DMS 273 (cell line): ENCODE measurements around the gene TSHZ2.

Experiments used
- DNase-seq: peaks from one replicate; lab custom pipeline; 2025; ENCODE audit not compliant: unreplicated experiment; lab: John Stamatoyannopoulos, UW

TSHZ2 gene

DNA sequence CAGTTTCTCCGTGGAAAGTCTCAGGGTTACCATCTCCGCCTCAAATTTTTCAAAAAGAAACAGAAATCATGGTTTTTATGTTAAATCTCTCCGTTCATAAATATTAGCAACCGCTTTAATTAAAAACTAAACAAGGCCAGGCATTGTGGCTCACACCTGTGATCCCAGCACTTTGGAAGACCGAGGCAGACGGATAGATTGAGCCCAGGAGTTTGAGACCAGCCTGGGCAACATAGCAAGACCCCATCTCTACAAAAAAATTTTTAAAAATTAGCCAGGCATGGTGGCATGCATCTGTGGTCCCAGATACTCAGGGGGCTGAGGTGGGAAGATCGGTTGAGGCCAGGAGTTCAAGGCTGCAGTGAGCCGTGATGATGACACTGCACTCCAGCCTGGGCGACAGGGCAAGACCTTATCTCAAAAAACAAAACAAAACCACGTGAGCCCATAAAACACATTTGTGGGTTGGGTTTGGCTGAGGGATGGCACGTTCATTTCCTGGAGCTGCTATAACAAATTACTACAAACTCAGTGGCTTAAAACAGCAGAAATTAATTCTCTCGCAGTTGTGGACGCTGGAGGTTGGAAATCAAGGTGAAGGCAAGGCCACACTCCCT lies 398.3 kb downstream of the TSHZ2 start:
- no peak for DNase-seq

DNA sequence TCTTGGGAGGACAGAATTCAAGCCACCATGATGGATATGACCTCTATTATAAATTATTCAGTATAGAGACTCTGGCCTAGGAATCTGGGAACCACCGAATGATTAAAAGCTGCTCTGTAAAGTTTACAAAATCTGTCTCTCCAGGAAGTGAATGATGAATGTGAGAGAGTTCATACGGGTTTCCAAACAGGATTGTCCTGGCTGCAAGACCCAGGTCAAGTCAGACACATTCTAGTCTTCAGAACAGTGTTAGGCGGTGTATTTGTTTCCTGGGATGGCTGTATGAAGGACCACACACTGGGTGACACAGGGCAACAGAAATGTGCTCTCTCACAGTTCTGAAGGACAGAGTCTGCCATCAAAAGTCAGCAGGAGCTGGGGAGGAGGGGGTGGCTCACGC lies 399.1 kb downstream of the TSHZ2 start:
- DNase-seq = no peak

DNA sequence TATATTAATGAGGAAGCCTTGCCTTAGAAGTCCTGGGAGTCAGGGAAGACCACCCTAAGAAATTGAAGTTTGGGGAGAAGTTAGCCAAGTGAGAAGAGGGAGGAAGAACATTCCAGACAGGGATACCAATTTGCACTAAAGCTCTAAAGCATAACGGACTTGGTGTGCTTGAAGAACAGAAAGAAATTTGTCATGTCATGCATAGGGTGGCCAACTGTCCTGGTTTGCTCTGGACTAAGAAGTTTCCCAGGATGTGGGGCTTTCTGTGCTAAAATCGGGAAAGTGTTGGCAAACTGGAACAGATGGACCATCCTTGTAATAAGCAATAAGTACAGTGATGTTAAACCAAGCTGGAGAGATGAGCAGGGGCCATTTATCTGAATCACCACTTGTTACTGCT lies 403.9 kb downstream of the TSHZ2 start:
- DNase-seq = no peak

DNA sequence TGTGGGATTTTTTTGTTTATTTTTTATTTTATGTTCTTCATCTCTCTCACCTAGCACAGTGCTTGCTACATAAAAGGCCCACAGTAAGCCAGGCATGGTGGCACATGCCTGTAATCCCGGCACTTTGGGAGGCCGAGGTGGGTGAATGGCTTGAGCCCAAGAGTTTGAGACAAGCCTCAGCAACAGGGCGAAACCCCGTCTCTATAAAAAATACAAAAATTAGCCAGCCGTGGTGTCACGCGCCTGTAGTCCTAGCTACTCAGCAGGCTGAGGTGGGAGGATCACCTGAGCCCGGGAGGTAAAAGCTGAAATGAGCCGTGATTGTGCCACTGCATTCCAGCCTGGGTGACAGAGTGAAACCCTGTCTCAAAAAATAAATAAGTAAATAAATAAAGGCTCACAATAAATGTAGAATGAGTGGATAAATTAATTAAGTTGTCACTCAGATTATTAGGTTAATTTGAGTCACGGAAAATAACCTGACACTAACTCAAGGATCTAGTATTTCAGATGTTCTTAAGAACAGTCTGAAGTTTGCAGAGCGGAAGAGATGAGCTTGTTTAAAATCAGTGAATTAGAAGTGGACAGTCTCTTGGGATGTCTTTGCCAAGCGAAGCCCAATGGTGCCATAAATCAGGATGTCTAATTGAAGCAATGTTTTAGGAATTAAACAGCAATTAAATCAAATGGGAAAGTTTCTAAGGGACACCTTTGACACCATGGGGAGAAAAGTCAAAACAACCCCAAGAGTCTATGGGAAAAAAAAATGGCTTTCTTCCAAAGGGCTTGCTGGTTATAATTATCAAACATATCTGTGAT lies 407.1 kb downstream of the TSHZ2 start:
- no peak for DNase-seq

DNA sequence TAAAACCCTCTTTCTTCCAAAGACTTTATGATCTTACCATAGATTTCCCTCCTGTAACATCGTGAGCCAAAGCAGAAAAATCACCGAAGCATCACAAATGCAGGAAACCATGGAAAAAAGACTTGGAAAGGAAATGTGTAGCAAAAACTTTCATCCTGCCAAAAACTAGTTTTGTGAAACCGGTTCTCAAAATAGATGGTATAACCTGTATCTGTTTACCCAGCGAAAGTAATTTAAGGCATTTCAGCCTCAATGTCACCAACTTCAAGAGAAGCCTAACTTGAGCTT lies 407.6 kb downstream of the TSHZ2 start:
- DNase-seq = no peak

DNA sequence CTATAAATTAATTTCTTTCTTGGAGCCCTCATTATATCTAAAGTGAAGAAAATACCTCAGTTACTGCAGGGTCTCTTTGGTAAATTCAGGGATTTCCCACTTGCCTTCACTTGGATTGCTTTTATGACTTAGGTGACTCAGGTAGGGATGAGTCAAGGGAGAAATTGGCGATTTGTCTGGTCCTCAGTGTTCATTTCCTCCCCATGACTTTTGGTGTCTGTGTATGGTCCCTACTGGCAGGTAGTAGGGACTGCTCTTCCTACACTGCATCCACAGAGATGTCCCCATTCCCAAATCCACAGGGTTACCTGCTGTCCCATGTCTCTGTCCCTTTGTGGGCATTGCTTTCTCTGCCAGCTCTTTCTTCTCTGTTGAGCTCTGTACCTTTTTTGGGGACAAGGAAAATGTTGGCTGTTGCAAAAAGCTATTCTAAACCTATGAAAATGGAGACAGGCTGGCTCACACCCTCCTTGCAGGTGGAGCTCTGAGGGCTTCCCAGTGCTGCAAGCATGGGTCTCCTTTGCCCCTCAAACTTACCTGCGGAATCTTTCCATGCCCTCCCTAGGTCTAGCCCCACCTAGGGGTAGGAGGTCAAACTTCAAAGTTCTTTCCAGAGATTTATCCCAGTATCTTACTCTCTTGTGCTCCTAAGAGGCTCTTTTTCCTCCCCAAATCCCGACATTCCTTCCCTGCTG lies 409.6 kb downstream of the TSHZ2 start:
- DNase-seq = no peak

DNA sequence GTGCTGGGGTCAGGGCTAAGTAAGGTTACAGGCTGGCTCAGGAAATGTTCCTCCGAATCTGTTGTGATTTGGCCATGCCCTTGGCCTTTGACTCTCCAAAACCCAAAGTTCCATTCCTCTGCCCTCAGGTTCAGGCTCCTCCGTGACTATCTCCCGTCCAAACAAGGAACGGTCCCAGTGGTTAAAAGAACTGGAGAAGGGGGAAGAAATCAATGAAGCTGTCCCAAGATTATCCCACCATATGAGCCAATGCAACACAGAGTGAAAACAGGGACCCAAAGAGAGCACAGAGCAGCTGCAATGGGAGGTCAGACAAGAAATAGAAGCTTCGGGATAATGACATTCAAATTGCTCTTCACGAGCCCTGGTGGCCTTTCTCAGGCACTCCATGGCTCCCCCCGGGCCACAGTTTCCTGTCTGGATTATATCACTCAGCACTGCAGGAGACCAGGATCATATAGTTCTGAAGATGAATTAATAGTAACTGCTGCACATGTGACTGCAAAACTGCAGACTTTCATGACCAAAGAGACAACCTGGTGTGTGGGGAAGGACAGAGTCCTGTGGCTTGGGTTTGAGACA lies 410.2 kb downstream of the TSHZ2 start:
- no peak for DNase-seq

DNA sequence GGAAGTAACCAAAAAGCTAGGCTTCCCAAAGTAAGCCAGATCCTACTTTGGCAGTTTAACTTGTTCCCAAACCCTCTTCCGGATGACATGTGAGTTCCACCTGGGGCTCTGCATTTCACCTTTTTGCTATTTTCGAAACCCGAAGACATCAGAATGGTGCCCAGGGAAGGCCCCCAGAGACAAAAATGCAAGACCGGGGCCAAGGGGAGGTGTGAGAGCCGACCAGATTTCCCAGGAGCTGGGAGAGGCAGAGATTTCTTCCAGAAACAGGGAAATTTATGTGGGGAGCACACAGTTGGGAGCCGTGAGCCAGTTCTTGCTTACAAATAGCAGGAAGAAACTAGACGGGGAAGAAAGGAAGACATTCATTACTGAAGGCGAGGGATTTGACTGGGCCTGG lies 411.8 kb downstream of the TSHZ2 start:
- no peak for DNase-seq

DNA sequence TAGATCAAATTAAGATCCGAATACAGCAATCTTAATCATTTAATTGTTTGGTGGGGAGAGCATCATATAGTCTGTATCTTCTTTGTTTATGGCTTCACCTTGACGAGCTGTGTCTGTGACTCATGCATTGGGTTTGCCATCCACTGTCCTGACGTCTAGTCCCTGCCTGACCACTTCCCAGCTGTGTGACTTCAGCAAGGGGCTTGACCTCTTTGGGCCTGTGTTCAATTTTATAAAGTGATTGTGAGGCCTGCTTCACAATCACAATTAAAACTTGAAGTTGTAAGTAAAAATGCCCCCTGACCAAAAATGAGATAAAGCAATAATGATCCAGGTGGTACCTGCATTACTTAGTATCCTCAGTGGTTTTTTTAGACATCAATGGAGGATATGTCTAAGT lies 412.2 kb downstream of the TSHZ2 start:
- no peak for DNase-seq

DNA sequence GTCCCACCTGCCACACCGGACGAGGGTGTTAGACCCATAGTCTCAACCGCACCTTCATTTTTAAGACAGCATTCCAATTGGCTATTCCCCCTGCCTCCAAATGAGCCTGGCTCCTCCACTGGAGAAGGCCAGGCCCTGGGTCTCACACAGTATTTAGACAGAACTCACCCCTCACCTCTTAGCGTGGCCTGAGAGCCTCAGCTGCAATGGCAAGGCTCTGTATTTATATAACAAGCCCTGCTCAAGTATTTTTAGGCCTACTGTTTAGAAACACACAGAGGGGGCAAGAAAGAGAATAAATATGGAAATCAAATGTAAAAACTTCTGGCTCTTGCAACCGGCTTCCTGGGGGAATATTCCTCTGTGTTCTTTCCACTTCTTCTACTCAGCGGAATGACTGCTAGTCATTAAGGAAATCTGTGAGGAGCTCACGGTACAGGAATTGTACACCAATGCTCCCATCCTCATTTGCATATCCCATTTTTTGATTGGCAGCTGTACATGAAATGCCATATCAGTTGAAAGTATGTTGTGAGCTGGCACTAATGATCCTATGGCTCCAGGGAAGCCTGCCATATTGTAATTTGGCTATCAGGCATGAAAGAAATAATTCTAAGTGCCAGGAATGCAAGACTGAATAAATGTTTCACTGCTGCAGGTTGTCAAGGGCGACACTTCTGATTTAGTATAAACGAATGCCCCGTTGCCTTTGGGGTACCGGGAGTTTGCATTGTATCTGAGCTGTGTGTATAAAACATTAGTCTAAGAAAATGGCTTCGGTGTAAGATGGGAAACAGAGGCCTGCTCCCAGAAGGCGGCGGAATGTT lies 414.0 kb downstream of the TSHZ2 start:
- DNase-seq = no peak

DNA sequence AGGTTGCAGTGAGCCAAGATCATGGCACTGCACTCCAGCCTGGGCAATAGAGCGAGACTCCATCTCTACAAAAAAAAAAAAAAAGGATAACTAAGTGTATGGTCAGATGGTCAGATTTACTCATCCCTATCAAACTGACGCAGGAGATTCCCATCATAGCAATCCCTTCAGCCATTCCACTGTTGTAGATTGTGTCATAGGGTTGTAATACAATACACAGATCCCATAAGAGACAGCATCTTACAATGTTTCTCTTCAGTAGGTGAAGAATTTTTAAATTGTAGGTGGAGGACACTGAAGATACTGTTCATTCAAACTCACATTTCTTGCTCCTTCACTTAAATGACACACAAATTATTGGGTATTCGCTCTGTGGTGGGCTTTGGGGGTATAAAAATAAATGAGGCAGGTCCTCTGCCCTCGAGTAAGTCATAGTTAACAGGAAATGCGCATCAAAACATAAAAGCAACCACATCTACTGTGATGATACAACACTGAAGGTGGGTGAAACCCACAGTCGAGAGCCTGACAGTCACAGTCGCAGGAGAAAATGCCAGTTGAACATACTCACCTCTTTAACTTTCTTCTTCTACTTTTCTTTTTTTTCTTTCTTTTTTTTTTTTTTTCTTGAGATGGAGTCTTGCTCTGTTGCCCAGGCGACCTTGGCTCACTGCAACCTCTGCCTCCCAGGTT lies 416.0 kb downstream of the TSHZ2 start:
- no peak for DNase-seq

DNA sequence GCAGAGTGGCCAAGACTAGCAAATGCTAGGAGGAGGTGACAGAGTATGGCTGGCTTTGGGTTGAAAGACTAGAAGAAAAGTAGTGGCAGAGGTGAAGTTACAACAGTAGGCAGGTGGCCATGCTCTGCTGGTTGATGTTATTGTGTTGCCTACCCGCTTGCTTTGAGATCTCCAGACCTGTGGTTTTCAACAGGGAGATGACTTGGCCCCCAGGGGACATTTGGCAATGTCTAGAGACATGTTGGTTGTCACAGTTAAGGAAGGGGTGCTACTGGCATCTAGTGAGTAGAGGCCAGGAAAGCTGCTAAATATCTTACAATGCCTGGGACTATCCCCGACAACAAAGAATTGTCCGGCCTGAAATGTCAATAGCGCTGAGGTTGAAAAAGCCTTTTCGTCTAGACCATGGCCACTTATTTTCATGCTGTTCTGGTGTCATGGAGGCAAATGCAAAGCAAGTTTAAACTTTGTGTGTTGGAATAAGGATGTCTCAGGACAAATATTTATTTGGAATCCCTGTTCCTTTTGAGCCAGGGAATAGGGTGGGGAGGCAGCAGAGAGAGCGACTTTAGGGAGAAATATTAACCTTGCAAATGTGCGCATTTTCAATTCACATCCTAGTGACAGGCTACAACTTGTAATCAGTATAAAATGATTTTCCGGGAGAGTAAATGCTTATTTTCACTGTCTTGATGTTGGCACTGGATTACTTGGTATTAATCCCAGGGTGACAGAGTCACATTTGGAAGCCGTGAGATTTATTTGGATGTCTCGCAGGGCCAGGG lies 417.6 kb downstream of the TSHZ2 start:
- DNase-seq = no peak

DNA sequence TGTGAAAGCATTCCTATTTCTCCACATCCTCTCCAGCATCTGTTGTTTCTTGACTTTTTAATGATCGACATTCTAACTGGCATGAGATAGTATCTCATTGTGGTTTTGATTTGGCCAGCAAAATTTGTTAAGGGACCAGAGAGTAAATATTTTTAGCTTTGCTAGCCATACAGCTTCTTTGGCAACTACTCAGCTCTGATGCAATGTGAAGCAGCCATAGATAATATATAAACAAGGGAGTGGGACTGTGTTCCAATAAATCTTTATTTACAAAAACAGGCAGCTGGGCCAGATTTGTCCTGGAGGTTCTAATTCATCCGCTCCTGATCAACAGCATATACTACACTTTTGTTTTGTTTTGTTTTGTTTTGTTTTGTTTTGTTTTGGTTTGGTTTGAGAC lies 418.6 kb downstream of the TSHZ2 start:
- DNase-seq = no peak

DNA sequence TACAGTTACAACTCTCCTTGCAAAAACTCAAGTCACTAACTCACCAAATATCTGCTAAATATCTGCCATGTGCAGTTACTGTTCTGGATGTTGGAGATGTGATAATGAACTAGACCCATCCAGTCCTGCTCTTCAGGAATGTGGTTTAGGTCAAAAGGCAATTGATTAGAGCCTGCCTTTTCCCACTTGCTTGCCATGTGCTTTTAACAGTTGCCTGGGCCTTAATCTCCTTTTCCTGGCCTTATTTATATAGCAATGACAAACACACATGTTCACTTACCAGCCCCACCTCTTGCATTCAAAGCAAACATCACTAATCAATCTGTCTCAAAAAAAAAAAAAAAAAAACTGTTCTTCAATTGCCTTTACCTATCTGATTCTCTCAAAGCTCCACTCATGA lies 422.3 kb downstream of the TSHZ2 start:
- no peak for DNase-seq

DNA sequence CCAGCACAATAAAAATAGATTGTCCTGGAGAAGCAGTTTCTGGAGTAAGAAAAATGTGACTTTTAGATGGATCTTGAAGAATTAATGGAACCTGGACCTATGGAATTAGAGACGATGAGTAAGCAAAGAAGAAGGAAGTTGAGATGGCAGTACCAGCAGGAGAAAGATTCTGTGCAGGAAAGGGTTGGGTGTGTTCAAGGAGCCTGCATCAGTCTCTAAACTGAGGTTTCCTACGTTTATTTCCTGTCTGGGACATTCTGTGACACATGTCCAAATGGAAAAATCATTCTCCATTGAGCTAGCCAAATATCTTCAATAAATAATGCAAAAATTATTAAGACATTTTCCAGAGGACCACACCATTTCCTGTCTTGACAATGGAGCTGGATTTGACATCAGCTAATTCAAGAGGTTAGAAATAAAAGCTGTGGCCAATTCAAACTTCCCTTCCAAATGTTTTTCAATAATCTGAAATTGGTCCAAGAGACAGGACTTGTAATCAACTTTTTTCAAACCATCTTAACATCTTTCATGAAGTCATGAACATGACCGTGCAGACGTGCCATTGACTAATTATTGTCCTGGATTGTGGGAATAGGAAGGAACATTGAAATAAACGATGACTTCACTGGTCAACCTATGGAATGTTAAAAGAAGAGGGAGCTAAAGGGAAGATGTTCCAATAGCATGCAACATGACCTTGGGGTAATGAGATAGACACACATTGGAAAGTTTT lies 423.2 kb downstream of the TSHZ2 start:
- DNase-seq = no peak

DNA sequence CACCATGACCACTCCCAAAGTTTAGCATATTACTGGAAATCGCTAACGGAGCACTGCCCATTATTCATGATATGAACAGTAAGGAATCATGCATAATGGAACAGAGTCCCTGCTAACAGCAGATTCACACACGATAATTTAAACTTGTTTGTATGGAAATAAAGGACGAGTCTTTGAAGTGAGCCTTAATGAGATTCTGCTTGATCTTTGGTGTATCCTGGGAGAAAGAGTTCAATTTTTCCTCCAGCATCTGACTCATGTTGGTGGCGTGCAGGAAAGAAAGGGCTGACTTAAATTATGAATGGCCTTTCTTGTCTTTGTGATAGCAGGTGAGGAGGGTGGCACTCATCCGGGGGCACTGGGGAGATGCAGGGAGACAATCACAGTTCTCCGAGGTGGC lies 426.9 kb downstream of the TSHZ2 start:
- no peak for DNase-seq

DNA sequence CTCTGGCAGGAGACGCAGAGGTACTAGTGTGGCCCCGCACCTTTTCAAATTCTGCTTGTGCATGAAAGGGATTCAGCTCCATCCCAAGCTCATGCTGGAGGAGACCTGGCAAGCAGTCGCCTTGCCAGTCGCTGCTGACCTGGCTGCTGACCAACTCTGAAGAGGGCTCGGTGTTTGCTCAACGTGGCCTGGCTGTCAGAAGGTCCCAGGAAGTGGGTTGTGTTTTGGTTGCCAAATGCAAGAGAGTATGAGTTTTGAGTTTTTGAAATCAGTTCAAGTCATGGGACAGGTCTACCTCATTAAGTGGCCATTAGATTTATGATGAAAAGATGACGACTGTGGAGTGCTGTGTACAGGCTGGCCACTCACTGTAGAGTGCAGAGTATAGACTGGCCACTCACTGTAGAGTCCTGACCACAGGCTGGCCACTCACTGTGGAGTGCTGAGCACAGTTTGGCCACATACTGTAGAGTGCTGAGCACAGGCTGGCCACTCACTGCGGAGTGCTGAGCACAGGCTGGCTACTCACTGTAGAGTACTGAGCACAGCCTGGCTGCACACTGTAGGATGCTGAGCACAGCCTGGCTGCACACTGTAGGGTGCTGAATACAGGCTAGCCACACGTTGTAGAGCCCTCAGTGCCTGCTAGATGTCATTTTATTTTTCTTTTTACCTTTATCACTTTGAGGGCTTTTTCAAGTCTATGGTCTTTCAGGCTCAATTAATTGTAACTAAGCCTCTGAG lies 427.6 kb downstream of the TSHZ2 start:
- DNase-seq = no peak

DNA sequence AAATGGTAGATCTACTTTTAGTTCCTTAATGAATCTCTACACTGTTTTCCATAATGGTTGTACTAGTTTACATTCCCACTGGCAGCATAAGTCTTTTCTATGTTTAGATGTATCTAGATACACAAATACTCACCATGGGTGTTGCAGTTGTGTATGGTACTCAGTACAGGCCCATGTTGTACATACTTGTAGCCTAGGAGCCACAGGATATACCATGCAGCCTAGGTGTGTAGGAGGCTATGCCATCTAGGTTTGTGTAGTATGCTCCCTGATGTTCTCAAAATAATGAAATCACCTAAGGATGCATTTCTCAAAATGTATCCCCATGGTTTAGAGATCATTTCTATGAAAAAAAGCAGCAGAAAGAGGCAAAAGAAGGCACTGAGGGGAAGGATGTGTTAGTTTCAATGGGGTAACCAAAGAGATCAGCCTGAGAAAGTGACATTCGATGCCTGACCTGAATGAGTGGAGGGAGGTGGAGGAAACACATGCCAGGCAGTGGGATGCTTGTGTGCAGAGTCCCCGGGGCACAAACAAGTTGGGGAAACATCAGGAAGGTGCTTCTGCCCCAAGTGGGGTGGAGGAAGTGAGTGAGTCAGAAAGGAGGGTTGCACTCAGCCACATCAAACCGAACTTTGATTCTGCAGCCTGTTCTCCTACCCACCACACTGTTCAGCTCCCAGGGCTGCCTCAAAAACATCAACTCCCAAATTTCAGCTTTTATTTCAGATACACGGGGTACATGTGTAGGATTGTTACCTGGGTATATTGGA lies 430.3 kb downstream of the TSHZ2 start:
- no peak for DNase-seq
